ENCODE results near the gene NOL6.

Gene NOL6

DNA sequence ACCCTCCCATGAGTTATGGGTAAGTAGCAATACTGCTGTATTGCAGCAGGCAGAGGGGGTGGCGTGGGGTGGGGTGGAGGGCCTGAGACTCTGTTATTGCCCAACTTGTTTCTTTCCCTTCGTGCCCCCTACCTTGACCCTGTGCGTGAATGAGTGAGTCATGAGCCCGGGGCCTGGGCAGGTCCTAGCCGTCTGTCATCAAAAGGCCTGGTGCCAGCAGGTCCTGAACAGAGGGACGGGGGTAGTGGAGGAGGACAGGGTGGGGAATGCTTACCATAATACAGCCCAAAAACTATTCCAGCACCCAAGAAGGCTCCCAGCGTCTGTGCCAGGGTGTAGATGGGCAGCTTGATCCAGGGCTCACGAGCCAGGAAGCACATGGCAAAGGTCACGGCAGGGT, 30.7 kb downstream of the NOL6 start:
- Histone ChIP-seq H3K36me3 (ENCODE audit: insufficient read depth, low read length) (no peaks in the 10 kb centered on the region), H3K27me3 (ENCODE audit: insufficient read depth, low read length, poor library complexity) (no peaks in the 10 kb centered on the region), H3K4me3 (ENCODE audit: low read depth in 1 of 2, low read length in 2 of 2) (no peak overlapping the region), H3K27ac (ENCODE audit: low read length) (no peak overlapping the region), H3K4me2 (ENCODE audit: insufficient read depth, low read length) (no peak overlapping the region), H3K9me3 (ENCODE audit: insufficient read depth, low read length, severe bottlenecking) (no peaks in the 10 kb centered on the region), H3K4me1 (ENCODE audit: insufficient read depth, low read length) (peaks cover 35% of the 10 kb centered on the region), H4K20me1 (ENCODE audit: insufficient read depth, low read length) (no peaks in the 10 kb centered on the region; the same call in 1 of the 2 replicates), H3K79me2 (ENCODE audit: insufficient read depth, low read length) (no peaks in the 10 kb centered on the region), H3K9ac (ENCODE audit: low read depth, low read length) (no peak overlapping the region), H2AFZ (ENCODE audit: low read depth, low read length) (no peak overlapping the region)
- no peak for TF ChIP-seq EZH2 (IDR thresholded peaks at IDR 0.05; ENCODE audit: borderline replicate concordance, low read depth, low read length, severe bottlenecking)
- TF ChIP-seq CTCF (IDR thresholded peaks at IDR 0.05; ENCODE audit: borderline replicate concordance, extremely low read depth, low read length, poor library complexity, severe bottlenecking): no peak
- ATAC-seq (ENCODE audit: insufficient read depth, low read depth) (no peak), DNase-seq (no peak)

DNA sequence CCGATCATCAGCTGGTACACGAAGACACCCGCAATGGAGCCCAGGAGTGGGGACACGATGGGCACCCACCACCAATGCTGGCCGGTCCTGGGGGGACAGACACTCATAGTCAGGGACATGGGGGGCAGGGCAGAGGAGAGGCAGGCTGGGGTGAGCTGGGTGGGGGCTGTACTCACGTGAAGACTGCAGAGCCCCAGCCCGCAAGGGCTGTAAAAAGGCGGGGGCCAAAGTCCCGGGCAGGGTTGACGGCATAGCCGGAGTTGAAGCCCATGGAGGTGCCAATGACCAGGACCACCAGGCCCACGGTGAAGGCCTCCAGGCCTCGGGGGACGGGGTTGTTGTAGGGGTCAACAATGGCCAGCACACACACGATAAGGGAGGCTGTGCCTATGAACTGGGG, 31.6 kb downstream of the NOL6 start:
- no peaks in the 10 kb centered on the region for H3K9me3 ChIP-seq (ENCODE audit: insufficient read depth, low read length, severe bottlenecking)
- H3K36me3 ChIP-seq (ENCODE audit: insufficient read depth, low read length): no peaks in the 10 kb centered on the region
- no peaks in the 10 kb centered on the region for H3K27me3 ChIP-seq (ENCODE audit: insufficient read depth, low read length, poor library complexity)
- no peaks in the 10 kb centered on the region for H3K79me2 ChIP-seq (ENCODE audit: insufficient read depth, low read length)
- H3K4me3 ChIP-seq (ENCODE audit: low read depth in 1 of 2, low read length in 2 of 2): no peak overlapping the region
- no peak overlapping the region for H3K27ac ChIP-seq (ENCODE audit: low read length)
- TF ChIP-seq EZH2 (IDR thresholded peaks at IDR 0.05; ENCODE audit: borderline replicate concordance, low read depth, low read length, severe bottlenecking): no peak
- DNase-seq (no peak), ATAC-seq (ENCODE audit: insufficient read depth, low read depth) (no peak)
- peaks cover 26% of the 10 kb centered on the region for H3K4me1 ChIP-seq (ENCODE audit: insufficient read depth, low read length)
- no peak overlapping the region for H2AFZ ChIP-seq (ENCODE audit: low read depth, low read length)
- H3K9ac ChIP-seq (ENCODE audit: low read depth, low read length): no peak overlapping the region
- H4K20me1 ChIP-seq (ENCODE audit: insufficient read depth, low read length): no peaks in the 10 kb centered on the region; the same call in 1 of the 2 replicates
- no peak overlapping the region for H3K4me2 ChIP-seq (ENCODE audit: insufficient read depth, low read length)

- no peaks in the 10 kb centered on the region for H3K79me2 ChIP-seq (ENCODE audit: insufficient read depth, low read length)
- H2AFZ ChIP-seq (ENCODE audit: low read depth, low read length): no peak overlapping the region
- no peak overlapping the region for H3K27ac ChIP-seq (ENCODE audit: low read length)
- no peaks in the 10 kb centered on the region for H4K20me1 ChIP-seq (ENCODE audit: insufficient read depth, low read length)
- no peak for DNase-seq
- H3K4me2 ChIP-seq (ENCODE audit: insufficient read depth, low read length): no peak overlapping the region
- no peak overlapping the region for H3K4me3 ChIP-seq (ENCODE audit: low read depth in 1 of 2, low read length in 2 of 2)
- no peak for ATAC-seq (ENCODE audit: insufficient read depth, low read depth)
- H3K9me3 ChIP-seq (ENCODE audit: insufficient read depth, low read length, severe bottlenecking): no peaks in the 10 kb centered on the region
- TF ChIP-seq CTCF (IDR thresholded peaks at IDR 0.05; ENCODE audit: borderline replicate concordance, extremely low read depth, low read length, poor library complexity, severe bottlenecking): no peak
- no peak for TF ChIP-seq EZH2 (IDR thresholded peaks at IDR 0.05; ENCODE audit: borderline replicate concordance, low read depth, low read length, severe bottlenecking)
- no peaks in the 10 kb centered on the region for H3K36me3 ChIP-seq (ENCODE audit: insufficient read depth, low read length)
- H3K9ac ChIP-seq (ENCODE audit: low read depth, low read length): no peak overlapping the region
- no peaks in the 10 kb centered on the region for H3K27me3 ChIP-seq (ENCODE audit: insufficient read depth, low read length, poor library complexity)
- peaks cover 11% of the 10 kb centered on the region for H3K4me1 ChIP-seq (ENCODE audit: insufficient read depth, low read length)
Measured at GRCh38 chr9:33440609-33441008, 33.1 kb downstream of the NOL6 start.

DNA sequence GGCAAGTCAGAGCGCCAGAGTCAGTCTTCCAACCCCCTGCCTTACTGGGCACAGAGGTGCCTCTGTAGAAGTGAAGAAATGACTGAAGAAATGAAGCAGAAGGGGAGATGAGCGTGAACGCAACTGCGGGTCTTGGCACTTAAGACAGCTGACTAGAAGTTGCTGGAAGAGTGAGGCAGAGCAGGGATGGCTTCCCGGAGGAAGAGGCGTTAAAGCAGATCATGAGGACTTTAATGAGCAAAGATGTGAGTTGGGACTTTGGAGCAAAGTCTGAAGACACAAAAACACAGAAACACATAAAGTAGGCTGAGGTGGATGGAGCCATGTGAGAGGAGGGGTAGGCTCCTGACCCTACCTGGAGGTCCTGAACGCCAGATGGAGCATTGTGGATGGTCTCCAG, 33.5 kb downstream of the NOL6 start:
- H3K4me2 ChIP-seq (ENCODE audit: insufficient read depth, low read length): no peak overlapping the region
- ATAC-seq (ENCODE audit: insufficient read depth, low read depth): no peak
- peaks cover 7% of the 10 kb centered on the region for H3K4me1 ChIP-seq (ENCODE audit: insufficient read depth, low read length)
- H3K9me3 ChIP-seq (ENCODE audit: insufficient read depth, low read length, severe bottlenecking): no peaks in the 10 kb centered on the region
- no peak for TF ChIP-seq CTCF (IDR thresholded peaks at IDR 0.05; ENCODE audit: borderline replicate concordance, extremely low read depth, low read length, poor library complexity, severe bottlenecking)
- no peak for TF ChIP-seq EZH2 (IDR thresholded peaks at IDR 0.05; ENCODE audit: borderline replicate concordance, low read depth, low read length, severe bottlenecking)
- H3K79me2 ChIP-seq (ENCODE audit: insufficient read depth, low read length): no peaks in the 10 kb centered on the region
- H3K27ac ChIP-seq (ENCODE audit: low read length): no peak overlapping the region
- no peak overlapping the region for H3K4me3 ChIP-seq (ENCODE audit: low read depth in 1 of 2, low read length in 2 of 2)
- DNase-seq: no peak
- no peak overlapping the region for H2AFZ ChIP-seq (ENCODE audit: low read depth, low read length)
- no peak overlapping the region for H3K9ac ChIP-seq (ENCODE audit: low read depth, low read length)
- no peaks in the 10 kb centered on the region for H4K20me1 ChIP-seq (ENCODE audit: insufficient read depth, low read length)
- H3K36me3 ChIP-seq (ENCODE audit: insufficient read depth, low read length): no peaks in the 10 kb centered on the region
- no peaks in the 10 kb centered on the region for H3K27me3 ChIP-seq (ENCODE audit: insufficient read depth, low read length, poor library complexity)

Measured in DND-41 (cell line).